Measurements from ENCODE around the gene SEPTIN12.

DNA sequence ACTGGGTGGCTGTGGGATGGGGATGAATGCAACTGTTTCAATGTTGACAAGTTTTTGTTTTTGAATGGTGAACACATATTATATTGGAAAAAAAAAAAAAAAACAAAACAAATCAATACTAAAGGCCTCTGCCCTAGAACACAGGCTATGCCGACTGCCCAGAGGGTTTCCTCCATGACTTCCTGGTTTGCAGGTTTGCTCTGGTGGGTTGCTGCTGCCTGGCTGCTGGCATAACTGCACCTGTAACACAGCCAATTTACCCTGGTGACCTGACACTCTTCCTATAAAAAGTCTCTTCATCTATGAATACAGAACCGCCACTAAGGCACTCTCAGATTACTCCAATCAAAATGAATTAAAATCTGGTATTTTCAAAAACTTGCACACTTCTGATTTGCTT lies 48.6 kb upstream of the SEPTIN12 start:
- TF ChIP-seq, protein P1, sequence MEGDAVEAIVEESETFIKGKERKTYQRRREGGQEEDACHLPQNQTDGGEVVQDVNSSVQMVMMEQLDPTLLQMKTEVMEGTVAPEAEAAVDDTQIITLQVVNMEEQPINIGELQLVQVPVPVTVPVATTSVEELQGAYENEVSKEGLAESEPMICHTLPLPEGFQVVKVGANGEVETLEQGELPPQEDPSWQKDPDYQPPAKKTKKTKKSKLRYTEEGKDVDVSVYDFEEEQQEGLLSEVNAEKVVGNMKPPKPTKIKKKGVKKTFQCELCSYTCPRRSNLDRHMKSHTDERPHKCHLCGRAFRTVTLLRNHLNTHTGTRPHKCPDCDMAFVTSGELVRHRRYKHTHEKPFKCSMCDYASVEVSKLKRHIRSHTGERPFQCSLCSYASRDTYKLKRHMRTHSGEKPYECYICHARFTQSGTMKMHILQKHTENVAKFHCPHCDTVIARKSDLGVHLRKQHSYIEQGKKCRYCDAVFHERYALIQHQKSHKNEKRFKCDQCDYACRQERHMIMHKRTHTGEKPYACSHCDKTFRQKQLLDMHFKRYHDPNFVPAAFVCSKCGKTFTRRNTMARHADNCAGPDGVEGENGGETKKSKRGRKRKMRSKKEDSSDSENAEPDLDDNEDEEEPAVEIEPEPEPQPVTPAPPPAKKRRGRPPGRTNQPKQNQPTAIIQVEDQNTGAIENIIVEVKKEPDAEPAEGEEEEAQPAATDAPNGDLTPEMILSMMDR (IDR thresholded peaks at IDR 0.05), result no peak
- no peak for TF ChIP-seq POLR2A (IDR thresholded peaks at IDR 0.05)

Data from thyroid gland (tissue), 4 donors.